Colonic mucosa (tissue), 4 donors: ENCODE results near the gene TUBB2B. TPM values are rescaled to one million over a fixed set of nuclear protein-coding genes. Genes with fewer than 3 reads are reported as not detected.

ENCODE experiments used
- DNase-seq: peaks from one replicate; pipeline ENCODE4 v3.0.0-alpha.2; 2020
- H3K27ac ChIP-seq: fragments of 200-600 bp; one replicate; pipeline ENCODE4 v1.8.0; 2021
- H3K27me3 ChIP-seq: fragments of 200-600 bp; one replicate; pipeline ENCODE4 v1.8.0; 2021
- H3K36me3 ChIP-seq: fragments of 200-600 bp; one replicate; pipeline ENCODE4 v1.8.0; 2021
- H3K4me1 ChIP-seq: fragments of 200-600 bp; one replicate; pipeline ENCODE4 v1.8.0; 2021; ENCODE audit warnings: mild to moderate bottlenecking
- H3K4me3 ChIP-seq: fragments of 200-600 bp; one replicate; pipeline ENCODE4 v1.8.0; 2021
- H3K9ac ChIP-seq, 2 donors: one replicate each; pipeline ENCODE4 v1.7.0; 2013; ENCODE audit warnings: control low read depth in 2 of 2, low read depth in 2 of 2, low read length in 2 of 2
- H3K9me3 ChIP-seq: fragments of 200-600 bp; one replicate; pipeline ENCODE4 v1.8.0; 2021
- intact Hi-C: fragments of 100-400 bp; cut with DNase I; formaldehyde crosslinking; loops from one replicate; pipeline ENCODE4 v1.14.1; 2022
- total RNA-seq, 2 donors: library from RNA; stranded (reverse); fragmentation: NEBNext Ultra II Directional in 1 of 2; extraction: Animal tissue kit (Norgen Biotek cat#: 25700) in 1 of 2; gene quantifications; one replicate each; pipeline ENCODE4 v1.2.1, GENCODE V29; 2021
- TF ChIP-seq, protein P1 (sequence below): fragments of 200-600 bp; IDR thresholded peaks from one replicate; pipeline ENCODE4 v1.8.0; 2022; ENCODE audit warnings: antibody characterized with exemption, mild to moderate bottlenecking
- donor health status: healthy.
- donor health status: DM: no; HTN: no; CAD: no.
- donor health status: DM: no; HTN: no; CAD: no.

Gene TUBB2B
- total RNA-seq, 2 donors from 2014 or later, result 2.3 to 5.8 TPM

GRCh38 chr6:3267162-3267561, 39.7 kb upstream of the TUBB2B start:
- Histone ChIP-seq H3K27me3 (no peaks in the 10 kb centered on the region), H3K9me3 (no peaks in the 10 kb centered on the region), H3K27ac (no peak overlapping the region), H3K4me3 (no peak overlapping the region), H3K9ac (no peak overlapping the region), H3K4me1 (no peaks in the 10 kb centered on the region), H3K36me3 (no peaks in the 10 kb centered on the region)
- intact Hi-C loops, result no loop called here
- TF ChIP-seq, protein P1, sequence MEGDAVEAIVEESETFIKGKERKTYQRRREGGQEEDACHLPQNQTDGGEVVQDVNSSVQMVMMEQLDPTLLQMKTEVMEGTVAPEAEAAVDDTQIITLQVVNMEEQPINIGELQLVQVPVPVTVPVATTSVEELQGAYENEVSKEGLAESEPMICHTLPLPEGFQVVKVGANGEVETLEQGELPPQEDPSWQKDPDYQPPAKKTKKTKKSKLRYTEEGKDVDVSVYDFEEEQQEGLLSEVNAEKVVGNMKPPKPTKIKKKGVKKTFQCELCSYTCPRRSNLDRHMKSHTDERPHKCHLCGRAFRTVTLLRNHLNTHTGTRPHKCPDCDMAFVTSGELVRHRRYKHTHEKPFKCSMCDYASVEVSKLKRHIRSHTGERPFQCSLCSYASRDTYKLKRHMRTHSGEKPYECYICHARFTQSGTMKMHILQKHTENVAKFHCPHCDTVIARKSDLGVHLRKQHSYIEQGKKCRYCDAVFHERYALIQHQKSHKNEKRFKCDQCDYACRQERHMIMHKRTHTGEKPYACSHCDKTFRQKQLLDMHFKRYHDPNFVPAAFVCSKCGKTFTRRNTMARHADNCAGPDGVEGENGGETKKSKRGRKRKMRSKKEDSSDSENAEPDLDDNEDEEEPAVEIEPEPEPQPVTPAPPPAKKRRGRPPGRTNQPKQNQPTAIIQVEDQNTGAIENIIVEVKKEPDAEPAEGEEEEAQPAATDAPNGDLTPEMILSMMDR, result no peak
- DNase-seq, result no peak

DNA sequence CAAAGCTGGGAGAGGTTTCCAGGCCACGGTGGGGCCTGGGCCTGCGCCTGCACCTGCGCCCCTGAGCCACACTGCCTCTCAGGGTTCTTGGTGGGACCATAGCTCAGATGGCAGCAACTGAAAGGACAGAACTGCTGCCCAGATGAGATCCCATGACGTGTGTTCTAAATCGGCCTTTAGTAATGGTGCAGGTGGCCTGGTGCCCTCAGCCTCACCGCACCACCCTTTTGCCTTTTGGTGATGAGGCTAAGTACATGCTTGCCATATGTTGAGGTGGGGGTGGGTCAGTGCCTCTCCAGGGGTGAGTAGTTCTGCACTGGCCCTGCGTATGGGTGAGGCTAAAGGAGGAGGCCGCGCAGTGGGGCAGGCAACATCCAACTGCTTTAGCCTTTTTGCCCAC, 38.7 kb upstream of the TUBB2B start:
- TF ChIP-seq, protein P1, result no peak

GRCh38 chr6:3265671-3266070, 38.2 kb upstream of the TUBB2B start:
- no peak for DNase-seq
- intact Hi-C loops, result no loop called here
- no peaks in the 10 kb centered on the region for H3K9me3 ChIP-seq
- H3K9ac ChIP-seq, result no peak overlapping the region
- H3K4me3 ChIP-seq, result no peak overlapping the region
- H3K27me3 ChIP-seq, result no peaks in the 10 kb centered on the region
- H3K4me1 ChIP-seq, result no peaks in the 10 kb centered on the region
- no peak overlapping the region for H3K27ac ChIP-seq
- TF ChIP-seq, protein P1, result no peak
- no peaks in the 10 kb centered on the region for H3K36me3 ChIP-seq

More for the DNA sequence above, 38.7 kb upstream of the TUBB2B start:
- H3K9ac ChIP-seq, result no peak overlapping the region
- H3K27me3 ChIP-seq, result no peaks in the 10 kb centered on the region
- H3K4me3 ChIP-seq, result no peak overlapping the region
- DNase-seq, result no peak
- H3K4me1 ChIP-seq, result no peaks in the 10 kb centered on the region
- no peaks in the 10 kb centered on the region for H3K36me3 ChIP-seq
- no peaks in the 10 kb centered on the region for H3K9me3 ChIP-seq
- intact Hi-C loops, result no loop called here
- no peak overlapping the region for H3K27ac ChIP-seq

DNA sequence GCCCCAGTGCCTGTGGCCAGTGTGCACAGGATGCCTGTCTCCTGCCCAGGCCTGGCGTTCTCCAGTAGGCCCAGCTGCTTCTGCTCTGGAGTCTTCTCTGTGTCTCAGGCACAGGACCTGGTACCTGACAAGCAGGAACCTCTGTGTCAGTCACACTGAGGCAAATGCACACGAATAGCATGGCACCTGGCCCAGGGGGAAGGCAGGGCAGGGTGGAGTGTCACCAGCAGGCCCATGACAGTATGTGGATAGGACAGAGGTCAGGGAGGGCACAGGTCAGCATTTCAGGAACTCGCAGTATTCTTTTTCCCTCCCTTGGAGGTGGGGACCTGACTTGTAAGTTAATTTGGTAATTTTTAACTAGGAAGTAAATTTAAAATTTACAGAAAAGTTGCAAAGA, 36.9 kb upstream of the TUBB2B start:
- TF ChIP-seq, protein P1, result no peak
- H3K27ac ChIP-seq, result no peak overlapping the region
- no peak overlapping the region for H3K9ac ChIP-seq
- H3K36me3 ChIP-seq, result no peaks in the 10 kb centered on the region
- H3K4me3 ChIP-seq, result no peak overlapping the region
- no peaks in the 10 kb centered on the region for H3K4me1 ChIP-seq
- no peak for DNase-seq
- intact Hi-C loops, result no loop called here
- H3K9me3 ChIP-seq, result no peaks in the 10 kb centered on the region
- H3K27me3 ChIP-seq, result no peaks in the 10 kb centered on the region

DNA sequence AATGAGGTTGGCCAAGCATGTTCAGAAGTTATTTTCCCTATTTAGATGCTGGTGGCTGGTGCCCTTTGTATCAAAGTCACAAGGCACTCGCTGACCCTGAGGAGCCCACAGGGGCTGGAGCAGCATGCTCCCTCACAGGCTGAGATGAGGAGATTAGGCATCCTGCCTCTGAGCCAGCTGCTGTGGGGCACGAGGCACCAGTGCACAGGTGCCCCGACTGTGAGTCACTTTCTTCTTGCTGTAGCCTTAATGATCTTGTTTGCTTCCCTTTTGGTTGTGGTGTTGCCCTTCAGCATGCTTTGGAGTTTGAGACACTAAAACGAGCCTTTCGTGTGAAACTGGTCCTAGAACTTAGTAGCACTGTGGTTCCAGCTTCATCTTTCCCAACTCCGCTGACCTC, 35.6 kb upstream of the TUBB2B start:
- Histone ChIP-seq H3K36me3 (no peaks in the 10 kb centered on the region), H3K9ac (no peak overlapping the region), H3K27ac (no peak overlapping the region), H3K4me3 (no peak overlapping the region), H3K4me1 (no peaks in the 10 kb centered on the region), H3K27me3 (no peaks in the 10 kb centered on the region), H3K9me3 (no peaks in the 10 kb centered on the region)
- no peak for DNase-seq
- TF ChIP-seq, protein P1, result no peak
- intact Hi-C loops, result no loop called here

DNA sequence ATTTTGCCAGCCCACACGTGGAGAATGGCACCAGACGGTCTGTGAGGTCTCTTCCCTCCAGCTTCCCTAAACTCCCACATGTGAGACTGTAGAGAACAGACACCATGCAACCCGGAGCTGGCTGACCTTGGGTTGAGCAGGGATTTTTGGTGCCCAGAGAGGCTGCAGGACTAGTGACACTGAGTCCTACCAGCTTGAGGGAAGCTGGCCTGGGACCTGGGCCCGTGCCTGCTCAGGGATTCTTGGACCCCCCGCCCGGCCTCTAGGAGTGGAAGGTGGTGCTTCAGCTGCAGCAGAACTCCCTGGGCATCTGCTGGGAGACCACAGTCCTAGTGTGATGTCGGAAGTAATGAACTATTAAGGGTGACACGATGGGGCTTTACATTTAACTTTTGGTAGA, 34.5 kb upstream of the TUBB2B start:
- Histone ChIP-seq H3K36me3 (no peaks in the 10 kb centered on the region), H3K9ac (no peak overlapping the region), H3K27ac (no peak overlapping the region), H3K4me1 (no peaks in the 10 kb centered on the region), H3K4me3 (no peak overlapping the region), H3K9me3 (no peaks in the 10 kb centered on the region), H3K27me3 (no peaks in the 10 kb centered on the region)
- intact Hi-C loops, result no loop called here
- no peak for DNase-seq
- TF ChIP-seq, protein P1, result no peak
